Mesenteric fat pad (tissue), 1 donor: Measurements from ENCODE around the gene RNU5B-1. TPM values are rescaled to one million over a fixed set of nuclear protein-coding genes. Genes with fewer than 3 reads are reported as not detected.
"Not testable (repeated sequence)": the region's sequence is repeated elsewhere in the genome, so short reads cannot be mapped to it uniquely, and the experiment has no call there.

ENCODE experiments used
- DNase-seq: peaks from one replicate; pipeline ENCODE4 v3.0.0-alpha.2; 2020; ENCODE audit warnings: low spot score
- total RNA-seq: library from RNA; stranded (reverse); fragmentation: NEBNext Ultra II Directional; extraction: Animal tissue kit (Norgen Biotek cat#: 25700); gene quantifications from one replicate; pipeline ENCODE4 v1.2.1, GENCODE V29; 2021
- donor health status: DM: yes; HTN: yes; CAD: no.

The RNU5B-1 gene
- total RNA-seq, 1 donor from 2014 or later: 29.8 TPM

DNA sequence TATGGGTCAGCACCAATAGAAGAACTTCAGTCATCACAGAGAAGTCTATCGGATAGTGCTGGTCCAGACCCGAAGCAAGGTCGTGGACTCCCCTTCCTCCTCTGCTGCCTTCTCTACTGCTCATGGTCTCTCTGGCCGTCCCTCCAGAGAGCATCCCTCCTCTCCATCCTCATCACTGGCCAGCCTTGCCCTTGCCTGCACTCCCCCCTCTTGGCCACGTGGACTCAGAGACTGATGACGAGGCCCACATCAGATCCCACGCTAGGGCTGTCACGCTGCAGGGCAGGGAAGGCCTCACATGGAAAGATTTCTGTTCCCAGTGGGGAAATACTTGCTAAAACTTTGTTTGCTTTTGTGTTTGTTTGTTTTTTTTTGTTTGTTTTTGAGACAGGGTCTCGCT is 38.0 kb downstream of the RNU5B-1 start:
- DNase-seq: no peak

DNA sequence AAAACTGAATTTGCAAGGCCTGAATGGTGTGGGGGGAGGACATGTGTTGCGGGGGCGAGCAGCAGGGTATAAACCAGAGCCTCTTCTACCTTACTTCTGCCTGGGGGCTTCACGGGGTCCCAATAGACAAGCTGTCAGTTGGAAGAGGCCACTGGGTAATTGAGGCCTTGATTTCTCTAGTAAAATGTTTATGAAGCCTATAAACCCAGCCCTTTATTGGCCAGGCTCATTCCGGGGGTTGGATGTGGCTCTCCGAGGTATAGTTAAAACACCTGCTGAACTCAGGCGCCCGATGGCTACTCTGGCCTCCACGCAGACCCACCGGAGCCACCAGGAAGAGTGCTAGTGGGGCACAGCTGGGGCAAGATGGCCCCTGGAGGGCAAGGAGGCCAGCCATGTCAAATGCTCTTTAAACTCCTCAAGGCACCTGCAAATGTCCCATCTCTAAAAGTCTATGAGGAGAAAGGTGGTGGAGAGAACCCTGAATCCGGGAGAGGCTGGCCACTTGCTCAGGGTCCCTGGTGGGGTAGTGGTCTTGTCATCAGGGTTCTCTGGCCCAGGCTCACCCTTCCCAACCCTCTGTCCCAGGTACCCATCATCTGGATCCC is 39.0 kb downstream of the RNU5B-1 start:
- no peak for DNase-seq

DNA sequence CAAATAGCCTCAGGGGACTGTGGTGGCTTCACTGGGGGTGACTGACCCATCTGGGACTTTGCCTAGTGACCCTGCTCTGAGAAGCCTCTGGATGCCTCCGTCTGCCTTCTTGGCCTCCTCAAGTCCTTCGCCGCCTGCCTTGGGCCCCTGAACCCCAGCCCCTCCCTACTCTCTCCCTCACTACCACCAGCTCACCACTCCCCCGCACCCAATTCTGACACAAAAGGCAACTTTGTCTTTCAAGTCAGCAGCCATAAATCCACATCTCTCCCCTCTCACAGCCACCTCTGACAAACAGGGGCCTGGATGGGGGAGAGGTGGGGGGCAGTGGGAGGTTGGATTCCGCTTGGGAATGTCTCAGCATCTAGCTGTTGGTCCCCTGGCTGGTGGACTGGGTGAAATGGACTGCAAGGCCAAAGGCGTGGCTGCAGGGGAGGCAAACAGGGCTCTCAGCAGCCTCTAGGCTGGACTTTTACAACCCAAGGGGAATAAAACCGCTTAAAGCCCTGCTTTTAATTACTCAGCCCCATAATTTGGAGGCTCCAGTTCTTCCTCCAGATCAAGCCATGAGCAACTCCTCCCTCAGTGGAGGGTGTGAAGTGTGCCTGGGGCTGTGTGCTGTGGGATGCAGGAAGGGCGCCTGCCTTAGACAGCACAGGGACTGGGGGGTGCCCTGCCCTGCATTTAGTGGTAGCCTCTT is 39.9 kb downstream of the RNU5B-1 start:
- DNase-seq: no peak

DNA sequence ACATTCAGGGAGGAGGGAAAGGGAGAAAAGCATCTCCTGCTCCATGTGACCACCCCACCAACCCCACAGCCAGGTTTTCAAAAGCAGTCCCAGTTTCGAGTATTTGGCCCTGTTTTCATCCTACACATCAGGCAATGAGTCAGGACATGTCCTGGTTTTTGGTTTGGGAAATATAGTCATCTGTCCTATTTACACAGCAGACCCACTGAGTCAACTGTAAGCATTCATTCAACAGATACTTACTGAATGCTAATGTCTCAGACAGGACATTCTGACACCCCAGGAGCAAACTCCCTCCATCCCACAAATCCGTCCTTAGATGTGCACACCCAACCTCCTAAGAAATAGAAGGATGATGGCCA is 40.4 kb downstream of the RNU5B-1 start:
- DNase-seq: no peak

DNA sequence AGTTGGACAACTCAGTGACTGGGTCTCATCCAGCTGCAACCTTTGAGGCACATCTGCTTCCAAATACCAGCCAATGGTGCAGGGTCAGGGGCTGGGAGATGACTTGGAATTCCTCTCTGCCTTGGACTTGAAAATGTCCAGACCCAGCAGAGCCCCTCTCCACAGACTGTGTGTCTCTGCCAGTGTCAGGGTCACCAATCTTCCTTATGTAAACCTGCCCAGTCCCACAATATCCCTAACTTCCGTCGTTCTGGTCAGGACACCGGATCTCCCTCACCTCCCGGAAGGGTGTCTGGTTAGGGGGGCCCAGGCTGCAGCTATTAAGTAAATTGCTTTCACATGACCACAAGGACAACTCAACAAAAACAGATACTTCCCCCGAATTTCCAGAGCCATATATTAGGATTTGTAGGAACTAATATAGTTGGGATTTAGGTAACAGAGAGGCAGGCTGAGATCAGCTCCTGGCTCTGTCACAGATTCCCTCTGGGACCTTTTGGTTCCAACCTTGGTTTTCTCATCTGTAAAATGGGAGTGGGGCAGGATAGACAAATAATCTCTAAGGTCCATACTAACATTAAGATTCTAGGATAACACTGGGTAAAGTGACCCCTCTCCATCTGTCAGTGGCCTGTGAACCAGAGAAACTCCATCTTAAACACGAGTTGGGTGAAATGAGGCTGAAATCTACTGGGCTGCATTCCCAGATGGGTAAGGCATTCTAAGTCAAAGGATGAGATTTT is 42.5 kb downstream of the RNU5B-1 start:
- DNase-seq: no peak

DNA sequence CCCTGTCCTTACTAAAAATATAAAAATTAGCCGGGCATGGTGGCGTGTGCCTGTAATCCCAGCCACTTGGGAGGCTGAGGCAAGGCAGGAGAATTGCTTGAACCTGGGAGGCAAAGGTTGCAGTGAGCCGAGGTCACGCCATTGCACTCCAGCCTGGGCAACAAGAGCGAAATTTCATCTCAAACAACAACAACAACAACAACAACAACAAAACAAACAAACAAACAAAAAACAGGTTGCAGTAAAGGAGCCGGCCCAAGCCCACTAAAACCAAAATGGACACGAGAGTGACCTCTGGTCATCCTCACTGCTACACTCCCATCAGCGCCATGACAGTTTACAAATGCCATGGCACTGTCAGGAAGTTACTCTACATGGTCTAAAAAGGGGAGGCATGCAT is 43.3 kb downstream of the RNU5B-1 start:
- DNase-seq: not testable (repeated sequence)

DNA sequence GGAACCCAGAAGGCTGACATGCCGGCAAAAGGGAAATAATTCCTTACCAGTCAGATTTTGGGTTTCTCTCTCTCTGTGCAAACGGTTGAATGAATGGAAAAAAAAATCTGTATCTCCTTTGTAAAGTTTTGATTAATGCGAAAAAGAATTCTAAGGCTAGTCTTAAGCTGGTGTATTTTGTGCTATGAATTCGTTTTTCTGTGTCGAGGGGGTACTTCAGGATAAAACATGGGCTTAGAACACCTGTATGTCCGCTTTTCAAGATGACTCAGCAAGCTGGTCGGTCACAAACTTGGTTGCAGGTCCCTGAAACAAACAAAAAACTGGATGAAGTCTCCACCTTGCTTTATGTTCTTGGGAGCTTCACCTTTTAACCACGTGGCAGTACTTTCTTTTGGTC is 44.9 kb downstream of the RNU5B-1 start:
- DNase-seq: no peak

DNA sequence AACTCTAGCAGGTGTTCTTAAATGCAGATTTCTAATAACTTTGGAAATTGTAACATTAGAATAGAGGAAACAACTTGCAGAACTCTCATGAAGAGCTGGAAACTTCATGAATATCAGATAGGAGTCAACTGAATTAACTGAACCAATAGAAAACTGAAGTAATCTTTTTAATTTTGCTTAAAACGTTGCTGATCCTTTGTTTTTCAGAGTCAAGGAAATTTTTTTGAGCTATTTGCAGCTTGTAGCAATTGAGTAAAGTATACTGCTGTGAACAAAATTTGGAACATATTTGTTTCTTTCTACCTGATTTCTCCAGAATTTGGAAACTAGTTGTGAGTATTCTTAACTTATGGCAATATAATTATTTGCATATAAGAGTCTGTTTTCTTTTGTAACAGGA is 47.5 kb downstream of the RNU5B-1 start:
- not testable (repeated sequence) for DNase-seq

Other genes with a start within 250 kb of the RNU5B-1 start
- 4.7 TPM for gene RASL12, start 236.7 kb upstream of the RNU5B-1 start, total RNA-seq
- gene KBTBD13, start 227.9 kb upstream of the RNU5B-1 start, total RNA-seq: not detected
- gene UBAP1L, start 189.5 kb upstream of the RNU5B-1 start, total RNA-seq: 3.9 TPM
- gene PDCD7, start 170.9 kb upstream of the RNU5B-1 start, total RNA-seq: 22.9 TPM
- gene CLPX, start 119.3 kb upstream of the RNU5B-1 start, total RNA-seq: 47.7 TPM
- 27.3 TPM for gene CILP, start 93.2 kb upstream of the RNU5B-1 start, total RNA-seq
- 6.0 TPM for gene PARP16, start 17.8 kb upstream of the RNU5B-1 start, total RNA-seq
- not detected for gene RNU5A-1, start 8.6 kb upstream of the RNU5B-1 start, total RNA-seq
- not detected for gene IGDCC3, start 73.3 kb downstream of the RNU5B-1 start, total RNA-seq
- 0.64 TPM for gene IGDCC4, start 118.3 kb downstream of the RNU5B-1 start, total RNA-seq
- gene DPP8, start 213.0 kb downstream of the RNU5B-1 start, total RNA-seq: 36.7 TPM
- 27.9 TPM for gene HACD3, start 225.8 kb downstream of the RNU5B-1 start, total RNA-seq